Measurements from ENCODE around the gene RASSF5.

DNA sequence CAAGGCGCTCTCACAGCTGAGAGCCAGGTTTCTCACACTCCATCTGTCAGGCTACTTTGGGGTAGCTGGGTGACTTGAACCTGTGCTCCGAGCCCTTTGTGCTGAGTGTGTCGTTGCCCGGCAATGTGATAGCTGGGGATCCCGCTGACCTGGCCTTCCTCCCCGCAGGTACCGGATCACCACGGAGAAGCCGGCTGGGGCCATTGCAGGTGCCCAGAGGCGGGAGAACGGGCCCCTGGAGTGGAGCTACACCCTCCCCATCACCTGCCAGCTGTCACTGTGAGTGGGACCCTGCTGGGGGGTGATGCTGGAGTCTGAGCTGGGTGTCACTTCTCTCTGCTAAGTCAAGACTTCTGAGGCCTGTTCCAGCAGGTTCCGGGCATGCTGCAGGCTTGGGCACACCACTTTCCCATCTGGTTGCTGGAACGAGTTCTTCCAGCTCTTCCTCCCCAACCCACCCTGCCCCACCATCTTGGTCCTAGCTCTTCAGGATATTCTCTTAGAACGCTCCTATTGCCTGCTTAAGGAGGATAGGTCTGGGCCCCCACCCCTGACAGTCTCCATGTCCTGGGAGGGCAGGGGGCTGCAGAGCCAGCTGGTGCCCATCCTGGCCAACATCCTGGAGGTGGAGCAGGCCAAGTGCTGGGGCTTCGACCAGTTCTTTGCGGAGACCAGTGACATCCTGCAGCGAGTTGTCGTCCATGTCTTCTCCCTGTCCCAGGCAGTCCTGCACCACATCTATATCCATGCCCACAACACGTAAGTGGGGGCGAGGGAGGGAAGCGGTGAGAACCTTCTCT is 29.6 kb upstream of the RASSF5 start:
- TF ChIP-seq, protein P1, sequence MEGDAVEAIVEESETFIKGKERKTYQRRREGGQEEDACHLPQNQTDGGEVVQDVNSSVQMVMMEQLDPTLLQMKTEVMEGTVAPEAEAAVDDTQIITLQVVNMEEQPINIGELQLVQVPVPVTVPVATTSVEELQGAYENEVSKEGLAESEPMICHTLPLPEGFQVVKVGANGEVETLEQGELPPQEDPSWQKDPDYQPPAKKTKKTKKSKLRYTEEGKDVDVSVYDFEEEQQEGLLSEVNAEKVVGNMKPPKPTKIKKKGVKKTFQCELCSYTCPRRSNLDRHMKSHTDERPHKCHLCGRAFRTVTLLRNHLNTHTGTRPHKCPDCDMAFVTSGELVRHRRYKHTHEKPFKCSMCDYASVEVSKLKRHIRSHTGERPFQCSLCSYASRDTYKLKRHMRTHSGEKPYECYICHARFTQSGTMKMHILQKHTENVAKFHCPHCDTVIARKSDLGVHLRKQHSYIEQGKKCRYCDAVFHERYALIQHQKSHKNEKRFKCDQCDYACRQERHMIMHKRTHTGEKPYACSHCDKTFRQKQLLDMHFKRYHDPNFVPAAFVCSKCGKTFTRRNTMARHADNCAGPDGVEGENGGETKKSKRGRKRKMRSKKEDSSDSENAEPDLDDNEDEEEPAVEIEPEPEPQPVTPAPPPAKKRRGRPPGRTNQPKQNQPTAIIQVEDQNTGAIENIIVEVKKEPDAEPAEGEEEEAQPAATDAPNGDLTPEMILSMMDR (IDR thresholded peaks at IDR 0.05): no peak
- TF ChIP-seq POLR2A (IDR thresholded peaks at IDR 0.05): no peak

All from uterus (tissue), 2 donors.